CD14-positive monocyte (primary cell): ENCODE data around the gene FGGY. TPM values are rescaled to one million over a fixed set of nuclear protein-coding genes. Genes with fewer than 3 reads are reported as not detected.

Experiments
- DNase-seq, 3 donors: peaks; one replicate each; pipeline ENCODE4 v3.0.0-alpha.2; 2011 to 2022
- H2AFZ ChIP-seq: 2 replicates; pipeline ENCODE4 v1.6.0; 2012; ENCODE audit warnings: mild to moderate bottlenecking, low read depth, low read length, inconsistent platforms; ENCODE audit not compliant: insufficient read depth, poor library complexity, severe bottlenecking
- H3K27ac ChIP-seq, 2 donors: 1 replicate in 1 of 2; 2 replicates in 1 of 2; pipeline ENCODE4 v1.5.1; 2012 to 2013; ENCODE audit warnings: low read length in 2 of 2, control low read depth in 1 of 2, inconsistent platforms in 1 of 2, low read depth in 1 of 2, mild to moderate bottlenecking in 1 of 2
- H3K27me3 ChIP-seq, 2 donors: one replicate each; pipeline versions ENCODE4 v1.6.0 to v1.6.1; 2011 to 2013; ENCODE audit warnings: low read length in 2 of 2; ENCODE audit not compliant: control insufficient read depth in 2 of 2, insufficient read depth in 2 of 2
- H3K36me3 ChIP-seq, 2 donors: replicated peaks in 1 of 2; 1 replicate in 1 of 2; 2 replicates in 1 of 2; pipeline versions ENCODE4 v1.5.1 to v1.6.1; 2012 to 2013; ENCODE audit warnings: low read length in 2 of 2, control low read depth in 1 of 2, inconsistent platforms in 1 of 2, mild to moderate bottlenecking in 1 of 2; ENCODE audit not compliant: insufficient read depth in 2 of 2, control insufficient read depth in 1 of 2
- H3K4me1 ChIP-seq, 2 donors: 1 replicate in 1 of 2; 2 replicates in 1 of 2; pipeline versions ENCODE4 v1.5.1 to v1.6.1; 2012 to 2013; ENCODE audit warnings: low read length in 2 of 2, control low read depth in 1 of 2, inconsistent platforms in 1 of 2, mild to moderate bottlenecking in 1 of 2, moderate library complexity in 1 of 2; ENCODE audit not compliant: insufficient read depth in 2 of 2, control insufficient read depth in 1 of 2
- H3K4me2 ChIP-seq: replicated peaks from 2 replicates; pipeline ENCODE3; 2012; ENCODE audit warnings: low read length, moderate library complexity, mild to moderate bottlenecking; ENCODE audit not compliant: poor library complexity, severe bottlenecking; ENCODE audit errors: extremely low read depth
- H3K4me3 ChIP-seq, 3 experiments: fragments of 200-600 bp in 1 of 3; sonication (generic) in 1 of 3; replicated peaks in 1 of 3; 1 replicate in 2 of 3; 2 replicates in 1 of 3; pipeline ENCODE4 v1.5.1; 2011 to 2013; ENCODE audit warnings: low read length in 3 of 3, mild to moderate bottlenecking in 3 of 3, control low read depth in 2 of 3, low read depth in 2 of 3, inconsistent platforms in 1 of 3, moderate library complexity in 1 of 3
- H3K79me2 ChIP-seq: 2 replicates; pipeline ENCODE4 v1.6.0; 2012; ENCODE audit warnings: mild to moderate bottlenecking, control low read depth, inconsistent platforms, low read length, moderate library complexity; ENCODE audit not compliant: insufficient read depth
- H3K9ac ChIP-seq: 2 replicates; pipeline ENCODE4 v1.6.0; 2017; ENCODE audit warnings: low read length, mild to moderate bottlenecking; ENCODE audit not compliant: insufficient read depth, poor library complexity, severe bottlenecking
- H3K9me3 ChIP-seq, 2 donors: replicated peaks in 1 of 2; 1 replicate in 1 of 2; 2 replicates in 1 of 2; pipeline versions ENCODE4 v1.5.1 to v1.6.1; 2012 to 2013; ENCODE audit warnings: low read length in 2 of 2, control low read depth in 1 of 2; ENCODE audit not compliant: control insufficient read depth in 1 of 2, insufficient read depth in 1 of 2
- H4K20me1 ChIP-seq: 2 replicates; pipeline ENCODE4 v1.6.0; 2012; ENCODE audit warnings: mild to moderate bottlenecking, low read length, control low read depth, moderate library complexity; ENCODE audit not compliant: insufficient read depth
- H3K27ac Mint-ChIP-seq, 7 donors: one replicate each; pipeline ENCODE4 v1.8.0; 2020; ENCODE audit warnings: mild to moderate bottlenecking in 7 of 7, mixed read lengths in 7 of 7, moderate library complexity in 6 of 7, inconsistent platforms in 2 of 7
- H3K27me3 Mint-ChIP-seq, 3 donors: one replicate each; pipeline ENCODE4 v1.8.0; 2021 to 2022; ENCODE audit warnings: low read depth in 3 of 3, mild to moderate bottlenecking in 3 of 3, mixed read lengths in 3 of 3, moderate library complexity in 3 of 3, inconsistent platforms in 1 of 3
- H3K36me3 Mint-ChIP-seq, 2 donors: one replicate each; pipeline ENCODE4 v1.8.0; 2020; ENCODE audit warnings: mixed read lengths in 2 of 2, inconsistent platforms in 1 of 2, mild to moderate bottlenecking in 1 of 2
- H3K4me1 Mint-ChIP-seq: one replicate; pipeline ENCODE4 v1.8.0; 2020; ENCODE audit warnings: mild to moderate bottlenecking, mixed read lengths
- H3K4me3 Mint-ChIP-seq, 2 donors: one replicate each; pipeline ENCODE4 v1.8.0; 2020; ENCODE audit warnings: mild to moderate bottlenecking in 2 of 2, mixed read lengths in 2 of 2, moderate library complexity in 1 of 2
- H3K9me3 Mint-ChIP-seq, 7 donors: one replicate each; pipeline ENCODE4 v1.8.0; 2020 to 2022; ENCODE audit warnings: mixed read lengths in 7 of 7, mild to moderate bottlenecking in 6 of 7, moderate library complexity in 6 of 7, inconsistent platforms in 2 of 7
- WGBS: methylation state at CpG from one replicate; pipeline ENCODE4 v1.1.5; 2013; ENCODE audit warnings: missing lambda C conversion rate; ENCODE audit not compliant: insufficient coverage; 5-methylcytosine and 5-hydroxymethylcytosine counted together
- intact Hi-C, 2 donors: fragments of 100-400 bp; cut with micrococcal nuclease; formaldehyde crosslinking; loops; one replicate each; pipeline versions ENCODE4 v1.15.0 to v1.15.1; 2023
- polyA plus RNA-seq, 3 donors: library from polyadenylated mRNA; depleted of rRNA in 1 of 3; unstranded in 2 of 3; stranded (reverse) in 1 of 3; fragments of 300-500 nt in 2 of 3; fragments of >200 nt in 1 of 3; fragmentation: Illumina TruSeq in 2 of 3; gene quantifications; 1 replicate in 2 of 3; 2 replicates in 1 of 3; pipeline ENCODE4 v1.2.3, GENCODE V29; 2012 to 2021
- TF ChIP-seq, protein P1 (sequence below): fragments of 200-600 bp; IDR thresholded peaks from one replicate; pipeline ENCODE4 v1.8.0; 2022; ENCODE audit warnings: antibody characterized with exemption, mild to moderate bottlenecking

FGGY gene
- polyA plus RNA-seq, 3 donors: 2.3 to 4.3 (median 2.9) TPM

DNA sequence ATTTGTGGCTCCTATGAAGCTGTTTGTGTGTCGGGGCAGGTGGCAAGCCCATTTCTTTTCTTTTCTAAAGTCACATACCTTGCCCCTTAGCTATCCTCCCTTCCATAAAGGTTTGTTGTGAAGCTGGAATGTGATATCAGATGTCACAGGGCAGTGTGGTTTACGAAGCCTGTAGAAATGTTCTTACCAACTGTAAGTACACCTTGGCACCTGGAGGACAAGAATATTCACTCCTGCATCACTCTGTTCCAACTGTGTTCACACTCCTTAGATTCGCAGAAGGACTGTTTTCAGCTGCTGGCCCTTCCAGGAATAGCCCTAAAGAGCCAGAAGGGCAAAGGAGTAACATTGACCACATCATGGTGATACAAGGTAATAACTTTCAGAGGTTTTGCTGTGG, 176.9 kb downstream of the FGGY start:
- Histone ChIP-seq H3K36me3 (no peaks in the 10 kb centered on the region), H3K4me1 (no peaks in the 10 kb centered on the region), H4K20me1 (no peaks in the 10 kb centered on the region), H3K9ac (no peak overlapping the region), H3K4me2 (no peak overlapping the region), H3K9me3 (peaks cover 0 to 10% of the 10 kb centered on the region in 2 donors), H3K4me3 (no peak overlapping the region), H2AFZ (no peak overlapping the region), H3K79me2 (no peaks in the 10 kb centered on the region), H3K27me3 (no peaks in the 10 kb centered on the region), H3K27ac (no peak overlapping the region)
- Mint-ChIP-seq H3K4me3 (no peak overlapping the region), H3K4me1 (no peaks in the 10 kb centered on the region), H3K9me3 (peaks cover under 1 to 12% (median 5%) of the 10 kb centered on the region in 7 donors), H3K36me3 (no peaks in the 10 kb centered on the region), H3K27me3 (no peaks in the 10 kb centered on the region), H3K27ac (no peak overlapping the region)
- no peak for DNase-seq
- intact Hi-C loops: no loop called here
- TF ChIP-seq, protein P1, sequence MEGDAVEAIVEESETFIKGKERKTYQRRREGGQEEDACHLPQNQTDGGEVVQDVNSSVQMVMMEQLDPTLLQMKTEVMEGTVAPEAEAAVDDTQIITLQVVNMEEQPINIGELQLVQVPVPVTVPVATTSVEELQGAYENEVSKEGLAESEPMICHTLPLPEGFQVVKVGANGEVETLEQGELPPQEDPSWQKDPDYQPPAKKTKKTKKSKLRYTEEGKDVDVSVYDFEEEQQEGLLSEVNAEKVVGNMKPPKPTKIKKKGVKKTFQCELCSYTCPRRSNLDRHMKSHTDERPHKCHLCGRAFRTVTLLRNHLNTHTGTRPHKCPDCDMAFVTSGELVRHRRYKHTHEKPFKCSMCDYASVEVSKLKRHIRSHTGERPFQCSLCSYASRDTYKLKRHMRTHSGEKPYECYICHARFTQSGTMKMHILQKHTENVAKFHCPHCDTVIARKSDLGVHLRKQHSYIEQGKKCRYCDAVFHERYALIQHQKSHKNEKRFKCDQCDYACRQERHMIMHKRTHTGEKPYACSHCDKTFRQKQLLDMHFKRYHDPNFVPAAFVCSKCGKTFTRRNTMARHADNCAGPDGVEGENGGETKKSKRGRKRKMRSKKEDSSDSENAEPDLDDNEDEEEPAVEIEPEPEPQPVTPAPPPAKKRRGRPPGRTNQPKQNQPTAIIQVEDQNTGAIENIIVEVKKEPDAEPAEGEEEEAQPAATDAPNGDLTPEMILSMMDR: no peak
- 100% methylated on average over 1 of the region's 3 CpGs for WGBS

DNA sequence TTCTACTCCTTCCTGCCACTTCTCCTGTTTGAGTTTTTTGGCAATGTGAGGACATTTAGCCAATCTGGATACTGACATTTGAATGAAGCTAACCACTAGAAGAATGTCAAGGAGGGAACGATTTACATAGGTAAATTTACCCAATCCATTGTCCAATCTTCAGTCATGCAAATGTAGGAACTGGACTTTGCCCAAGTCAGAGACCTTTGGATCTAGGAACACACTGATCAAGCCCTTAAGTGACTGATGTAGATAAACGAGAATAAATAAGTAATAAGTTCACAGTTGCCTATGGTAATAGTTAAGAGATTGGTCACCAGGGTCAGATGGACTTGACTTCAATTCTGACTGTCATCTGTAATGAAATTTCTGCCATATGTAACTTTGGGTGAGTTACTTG, 177.6 kb downstream of the FGGY start:
- H3K4me1 Mint-ChIP-seq: no peaks in the 10 kb centered on the region
- no peaks in the 10 kb centered on the region for H3K36me3 Mint-ChIP-seq
- no CpG with 5 or more reads among the region's 2 CpGs for WGBS
- Histone ChIP-seq H3K4me3 (no peak overlapping the region), H3K36me3 (no peaks in the 10 kb centered on the region), H4K20me1 (no peaks in the 10 kb centered on the region), H3K9me3 (peaks cover 0 to 10% of the 10 kb centered on the region in 2 donors), H3K27me3 (no peaks in the 10 kb centered on the region), H3K4me2 (no peak overlapping the region), H3K27ac (no peak overlapping the region), H3K79me2 (no peaks in the 10 kb centered on the region), H3K9ac (no peak overlapping the region), H3K4me1 (no peaks in the 10 kb centered on the region), H2AFZ (no peak overlapping the region)
- TF ChIP-seq, protein P1: no peak
- H3K9me3 Mint-ChIP-seq: peaks cover 0 to 12% (median 4%) of the 10 kb centered on the region in 7 donors
- intact Hi-C loops: no loop called here
- no peak overlapping the region for H3K4me3 Mint-ChIP-seq
- H3K27ac Mint-ChIP-seq: no peak overlapping the region
- no peak for DNase-seq
- H3K27me3 Mint-ChIP-seq: no peaks in the 10 kb centered on the region
